HepG2 (cell line): ENCODE data around the gene CNPPD1. TPM values are rescaled to one million over a fixed set of nuclear protein-coding genes. Genes with fewer than 3 reads are reported as not detected.
A peak's percentile ranks its signal among the peaks of the same experiment; 100 is the strongest.

ENCODE experiments used
- ARNT2 ChIP-seq: sonication (generic); formaldehyde crosslinking; IDR thresholded peaks from 2 replicates; pipeline ENCODE4 v1.8.0; 2022; ENCODE audit warnings: mild to moderate bottlenecking, low read depth, missing genetic modification reagents, moderate library complexity
- CHCHD3 ChIP-seq: sonication (generic); formaldehyde crosslinking; IDR thresholded peaks from 2 replicates; pipeline ENCODE4 v1.8.0; 2022; ENCODE audit warnings: mild to moderate bottlenecking, missing genetic modification reagents, moderate library complexity
- DNMT1 ChIP-seq: sonication (generic); formaldehyde crosslinking; IDR thresholded peaks from 2 replicates; pipeline ENCODE4 v1.5.1; 2020; ENCODE audit warnings: mild to moderate bottlenecking, missing genetic modification reagents
- ETV5 ChIP-seq: IDR thresholded peaks from 2 replicates; pipeline ENCODE4 v1.6.1; 2018; ENCODE audit warnings: missing biosample characterization, missing genetic modification reagents, inconsistent platforms, borderline replicate concordance
- GABPA ChIP-seq, 2 experiments: IDR thresholded peaks; 2 replicates each; pipeline ENCODE4 v1.6.1; 2011 to 2016; ENCODE audit warnings: low read depth in 2 of 2, low read length in 1 of 2, missing biosample characterization in 1 of 2, missing genetic modification characterization in 1 of 2
- GATA4 ChIP-seq: sonication (generic); IDR thresholded peaks from 2 replicates; pipeline ENCODE4 v1.6.1; 2016; ENCODE audit warnings: antibody characterized with exemption, low read depth, borderline replicate concordance
- KLF13 ChIP-seq: sonication (generic); formaldehyde crosslinking; IDR thresholded peaks from 2 replicates; pipeline ENCODE4 v1.4.0; 2020; ENCODE audit warnings: mild to moderate bottlenecking, missing genetic modification reagents
- KLF16 ChIP-seq, 2 experiments: sonication (generic) in 1 of 2; formaldehyde crosslinking in 1 of 2; IDR thresholded peaks; 2 replicates each; pipeline versions ENCODE4 v1.6.1 to v1.8.0; 2016 to 2023; ENCODE audit warnings: missing genetic modification reagents in 2 of 2, missing compliant biosample characterization in 1 of 2
- KLF9 ChIP-seq: IDR thresholded peaks from 2 replicates; pipeline ENCODE4 v1.6.1; 2016; ENCODE audit warnings: low read depth
- MIXL1 ChIP-seq: IDR thresholded peaks from 2 replicates; pipeline ENCODE4 v1.6.1; 2016
- MTA3 ChIP-seq: sonication (generic); formaldehyde crosslinking; IDR thresholded peaks from 2 replicates; pipeline ENCODE4 v1.4.0; 2020; ENCODE audit warnings: missing genetic modification reagents
- NAIF1 ChIP-seq: sonication (generic); formaldehyde crosslinking; IDR thresholded peaks from 2 replicates; pipeline ENCODE4 v1.5.0; 2020; ENCODE audit warnings: mild to moderate bottlenecking, missing genetic modification reagents, borderline replicate concordance
- PAF1 ChIP-seq: IDR thresholded peaks from 2 replicates; pipeline ENCODE4 v1.6.1; 2016; ENCODE audit warnings: missing genetic modification reagents, missing compliant biosample characterization
- PHF5A ChIP-seq: IDR thresholded peaks from one replicate; pipeline ENCODE4 v1.6.1; 2018; ENCODE audit warnings: low read depth, missing genetic modification reagents; ENCODE audit not compliant: unreplicated experiment
- PPARG ChIP-seq: conservative IDR thresholded peaks from 2 replicates; pipeline ENCODE4 v1.6.1; 2016; ENCODE audit warnings: missing biosample characterization, missing genetic modification reagents
- SRY ChIP-seq: sonication (generic); formaldehyde crosslinking; IDR thresholded peaks from 2 replicates; pipeline ENCODE4 v1.8.0; 2022; ENCODE audit warnings: mild to moderate bottlenecking, missing genetic modification reagents
- ZFX ChIP-seq: sonication (generic); formaldehyde crosslinking; IDR thresholded peaks from 2 replicates; pipeline ENCODE4 v1.4.0; 2020; ENCODE audit warnings: mild to moderate bottlenecking, low read depth, missing genetic modification reagents, moderate library complexity
- ZNF24 ChIP-seq: fragments of 450-650 bp; IDR thresholded peaks from 2 replicates; pipeline ENCODE4 v1.6.1; 2017; ENCODE audit warnings: antibody characterized with exemption, mild to moderate bottlenecking
- ZNF776 ChIP-seq: sonication (generic); formaldehyde crosslinking; IDR thresholded peaks from 2 replicates; pipeline ENCODE4 v1.4.0; 2020; ENCODE audit warnings: mild to moderate bottlenecking, missing genetic modification reagents
- ZNF839 ChIP-seq: sonication (generic); formaldehyde crosslinking; IDR thresholded peaks from 2 replicates; pipeline ENCODE4 v1.4.0; 2020; ENCODE audit warnings: missing genetic modification reagents, mild to moderate bottlenecking, borderline replicate concordance
- polyA plus RNA-seq, 8 experiments: library from polyadenylated mRNA; depleted of rRNA in 3 of 8; stranded (reverse) in 7 of 8; unstranded in 1 of 8; fragments of >200 nt; fragmentation: Illumina TruSeq in 4 of 8; extraction: Trizol in 4 of 8; gene quantifications; 2 replicates each; pipeline versions ENCODE4 v1.2.1 to v1.2.3, GENCODE V29; 2011 to 2016; ENCODE audit warnings: low read depth in 4 of 8, missing spikeins in 1 of 8, mixed read lengths in 1 of 8; ENCODE audit not compliant: insufficient read depth in 1 of 8
- total RNA-seq, 5 experiments: library from RNA; depleted of rRNA; stranded (reverse); fragments of >200 nt; fragmentation: Illumina TruSeq; extraction: Trizol; gene quantifications; 2 replicates each; pipeline ENCODE4 v1.2.3, GENCODE V29; 2016; ENCODE audit warnings: low read depth in 1 of 5
- TF ChIP-seq, protein P1 (sequence below): sonication (generic); formaldehyde crosslinking; IDR thresholded peaks from 2 replicates; pipeline ENCODE4 v1.4.0; 2020; ENCODE audit warnings: low read depth, missing genetic modification reagents
- TF ChIP-seq, protein P2 (sequence below): IDR thresholded peaks from 2 replicates; pipeline ENCODE4 v1.6.1; 2016
- TF ChIP-seq, protein P3 (sequence below): sonication (generic); formaldehyde crosslinking; IDR thresholded peaks from 2 replicates; pipeline ENCODE4 v1.4.0; 2020; ENCODE audit warnings: missing genetic modification reagents

Gene CNPPD1
- total and polyA plus RNA-seq, 2 of the 13 experiments (the other 11 are each of a cell fraction or from before 2014, with no cell fraction given) = 35.5 to 49.4 TPM

DNA sequence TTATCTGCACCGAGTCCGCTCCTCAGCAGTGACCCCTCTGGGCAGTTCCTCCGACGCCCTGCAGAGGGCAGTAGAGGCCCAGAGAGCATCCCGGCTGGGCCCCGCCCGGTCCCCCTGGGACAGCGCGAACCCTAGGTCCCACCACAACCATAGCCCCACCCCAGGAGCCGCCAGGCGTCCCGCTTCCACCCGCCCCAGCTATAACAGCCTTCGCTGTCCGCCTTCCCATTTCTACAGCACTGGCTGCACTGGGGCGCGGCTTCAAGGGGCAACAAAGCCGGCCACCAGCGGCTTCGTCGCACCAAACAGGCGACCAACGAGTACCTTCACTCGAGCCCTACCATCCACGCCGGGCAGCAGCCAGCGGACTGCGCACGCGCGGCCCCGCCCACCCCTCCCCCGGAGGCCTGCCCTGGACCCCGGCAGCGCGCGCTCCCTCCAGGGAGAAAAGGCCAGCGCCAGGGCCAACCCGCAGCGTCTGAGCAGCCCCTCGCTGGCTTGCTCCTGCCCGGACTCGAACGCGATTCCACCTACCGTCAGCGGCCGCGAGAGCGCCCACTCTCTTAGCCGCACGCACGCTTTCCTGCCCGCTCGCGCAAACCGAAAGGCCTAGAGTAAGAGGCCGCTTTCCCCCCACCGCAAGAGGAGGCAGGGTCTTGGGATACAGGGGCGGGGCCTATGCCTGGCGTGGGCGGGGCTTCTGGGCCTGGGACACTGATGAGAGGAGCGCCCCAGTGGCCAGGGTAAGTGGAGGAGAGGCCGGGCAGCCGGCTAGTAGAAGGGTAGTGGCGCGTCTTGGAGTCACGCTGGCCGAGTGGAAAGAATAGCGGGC is 16.3 kb downstream of the CNPPD1 start, which contains the start of gene NHEJ1 (continued):
- no peak for TF ChIP-seq PAF1 (CRISPR knock-in tag)
- no peak for TF ChIP-seq GABPA (IDR thresholded peaks at IDR 0.05; ENCODE audit: low read depth, low read length)
- TF ChIP-seq GABPA (CRISPR knock-in tag; IDR thresholded peaks at IDR 0.05; ENCODE audit: low read depth) = no peak
- no peak for TF ChIP-seq PHF5A (CRISPR knock-in tag)
- TF ChIP-seq MTA3 (CRISPR knock-in tag) = no peak
- no peak for TF ChIP-seq ZNF24
- no peak; the same call in 1 of the 2 replicates for TF ChIP-seq GATA4
- TF ChIP-seq ARNT2 (CRISPR knock-in tag) = peak; percentile 80
- peak in 1 of 2 experiments; percentile 94; a peak in 2 of 4 replicates for TF ChIP-seq KLF16 (CRISPR knock-in tag; IDR thresholded peaks at IDR 0.05)
- TF ChIP-seq KLF13 = peak; percentile 93
- TF ChIP-seq CHCHD3 (CRISPR knock-in tag) = peak; percentile 72; the same call in 1 of the 2 replicates
- TF ChIP-seq, protein P1, sequence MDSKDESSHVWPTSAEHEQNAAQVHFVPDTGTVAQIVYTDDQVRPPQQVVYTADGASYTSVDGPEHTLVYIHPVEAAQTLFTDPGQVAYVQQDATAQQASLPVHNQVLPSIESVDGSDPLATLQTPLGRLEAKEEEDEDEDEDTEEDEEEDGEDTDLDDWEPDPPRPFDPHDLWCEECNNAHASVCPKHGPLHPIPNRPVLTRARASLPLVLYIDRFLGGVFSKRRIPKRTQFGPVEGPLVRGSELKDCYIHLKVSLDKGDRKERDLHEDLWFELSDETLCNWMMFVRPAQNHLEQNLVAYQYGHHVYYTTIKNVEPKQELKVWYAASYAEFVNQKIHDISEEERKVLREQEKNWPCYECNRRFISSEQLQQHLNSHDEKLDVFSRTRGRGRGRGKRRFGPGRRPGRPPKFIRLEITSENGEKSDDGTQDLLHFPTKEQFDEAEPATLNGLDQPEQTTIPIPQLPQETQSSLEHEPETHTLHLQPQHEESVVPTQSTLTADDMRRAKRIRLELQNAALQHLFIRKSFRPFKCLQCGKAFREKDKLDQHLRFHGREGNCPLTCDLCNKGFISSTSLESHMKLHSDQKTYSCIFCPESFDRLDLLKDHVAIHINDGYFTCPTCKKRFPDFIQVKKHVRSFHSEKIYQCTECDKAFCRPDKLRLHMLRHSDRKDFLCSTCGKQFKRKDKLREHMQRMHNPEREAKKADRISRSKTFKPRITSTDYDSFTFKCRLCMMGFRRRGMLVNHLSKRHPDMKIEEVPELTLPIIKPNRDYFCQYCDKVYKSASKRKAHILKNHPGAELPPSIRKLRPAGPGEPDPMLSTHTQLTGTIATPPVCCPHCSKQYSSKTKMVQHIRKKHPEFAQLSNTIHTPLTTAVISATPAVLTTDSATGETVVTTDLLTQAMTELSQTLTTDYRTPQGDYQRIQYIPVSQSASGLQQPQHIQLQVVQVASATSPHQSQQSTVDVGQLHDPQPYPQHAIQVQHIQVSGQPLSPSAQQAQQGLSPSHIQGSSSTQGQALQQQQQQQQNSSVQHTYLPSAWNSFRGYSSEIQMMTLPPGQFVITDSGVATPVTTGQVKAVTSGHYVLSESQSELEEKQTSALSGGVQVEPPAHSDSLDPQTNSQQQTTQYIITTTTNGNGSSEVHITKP (CRISPR knock-in tag) = 0 out of 2 replicates have a peak, but pooled peaks have one; percentile 35
- no peak; the same call in 1 of the 2 replicates for TF ChIP-seq ETV5 (CRISPR knock-in tag)
- no peak for TF ChIP-seq MIXL1 (CRISPR knock-in tag)
- TF ChIP-seq ZFX (CRISPR knock-in tag) = peak; percentile 100
- TF ChIP-seq, protein P2, sequence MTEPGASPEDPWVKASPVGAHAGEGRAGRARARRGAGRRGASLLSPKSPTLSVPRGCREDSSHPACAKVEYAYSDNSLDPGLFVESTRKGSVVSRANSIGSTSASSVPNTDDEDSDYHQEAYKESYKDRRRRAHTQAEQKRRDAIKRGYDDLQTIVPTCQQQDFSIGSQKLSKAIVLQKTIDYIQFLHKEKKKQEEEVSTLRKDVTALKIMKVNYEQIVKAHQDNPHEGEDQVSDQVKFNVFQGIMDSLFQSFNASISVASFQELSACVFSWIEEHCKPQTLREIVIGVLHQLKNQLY (CRISPR knock-in tag) = no peak; the same call in none of the 2 replicates
- TF ChIP-seq SRY (CRISPR knock-in tag) = peak; percentile 92
- TF ChIP-seq ZNF839 (CRISPR knock-in tag) = peak; percentile 97
- no peak; the same call in 1 of the 2 replicates for TF ChIP-seq DNMT1 (CRISPR knock-in tag)
- TF ChIP-seq PPARG = peak; percentile 62
- TF ChIP-seq NAIF1 (CRISPR knock-in tag) = no peak
- peak; percentile 2; the same call in 1 of the 2 replicates for TF ChIP-seq ZNF776 (CRISPR knock-in tag)
- TF ChIP-seq, protein P3, sequence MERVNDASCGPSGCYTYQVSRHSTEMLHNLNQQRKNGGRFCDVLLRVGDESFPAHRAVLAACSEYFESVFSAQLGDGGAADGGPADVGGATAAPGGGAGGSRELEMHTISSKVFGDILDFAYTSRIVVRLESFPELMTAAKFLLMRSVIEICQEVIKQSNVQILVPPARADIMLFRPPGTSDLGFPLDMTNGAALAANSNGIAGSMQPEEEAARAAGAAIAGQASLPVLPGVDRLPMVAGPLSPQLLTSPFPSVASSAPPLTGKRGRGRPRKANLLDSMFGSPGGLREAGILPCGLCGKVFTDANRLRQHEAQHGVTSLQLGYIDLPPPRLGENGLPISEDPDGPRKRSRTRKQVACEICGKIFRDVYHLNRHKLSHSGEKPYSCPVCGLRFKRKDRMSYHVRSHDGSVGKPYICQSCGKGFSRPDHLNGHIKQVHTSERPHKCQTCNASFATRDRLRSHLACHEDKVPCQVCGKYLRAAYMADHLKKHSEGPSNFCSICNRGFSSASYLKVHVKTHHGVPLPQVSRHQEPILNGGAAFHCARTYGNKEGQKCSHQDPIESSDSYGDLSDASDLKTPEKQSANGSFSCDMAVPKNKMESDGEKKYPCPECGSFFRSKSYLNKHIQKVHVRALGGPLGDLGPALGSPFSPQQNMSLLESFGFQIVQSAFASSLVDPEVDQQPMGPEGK (CRISPR knock-in tag) = peak; percentile 89
- peak; percentile 38; the same call in 1 of the 2 replicates for TF ChIP-seq KLF9
